HG02588 (cell line): ENCODE results near the gene IL12RB1.

Source experiments
- ATAC-seq: cut with Tn5 transposase; IDR thresholded peaks from one replicate; pipeline ENCODE4 v1.9.1; 2021; ENCODE audit warnings: mild to moderate bottlenecking, moderate library complexity; ENCODE audit not compliant: unreplicated experiment

Gene IL12RB1

DNA sequence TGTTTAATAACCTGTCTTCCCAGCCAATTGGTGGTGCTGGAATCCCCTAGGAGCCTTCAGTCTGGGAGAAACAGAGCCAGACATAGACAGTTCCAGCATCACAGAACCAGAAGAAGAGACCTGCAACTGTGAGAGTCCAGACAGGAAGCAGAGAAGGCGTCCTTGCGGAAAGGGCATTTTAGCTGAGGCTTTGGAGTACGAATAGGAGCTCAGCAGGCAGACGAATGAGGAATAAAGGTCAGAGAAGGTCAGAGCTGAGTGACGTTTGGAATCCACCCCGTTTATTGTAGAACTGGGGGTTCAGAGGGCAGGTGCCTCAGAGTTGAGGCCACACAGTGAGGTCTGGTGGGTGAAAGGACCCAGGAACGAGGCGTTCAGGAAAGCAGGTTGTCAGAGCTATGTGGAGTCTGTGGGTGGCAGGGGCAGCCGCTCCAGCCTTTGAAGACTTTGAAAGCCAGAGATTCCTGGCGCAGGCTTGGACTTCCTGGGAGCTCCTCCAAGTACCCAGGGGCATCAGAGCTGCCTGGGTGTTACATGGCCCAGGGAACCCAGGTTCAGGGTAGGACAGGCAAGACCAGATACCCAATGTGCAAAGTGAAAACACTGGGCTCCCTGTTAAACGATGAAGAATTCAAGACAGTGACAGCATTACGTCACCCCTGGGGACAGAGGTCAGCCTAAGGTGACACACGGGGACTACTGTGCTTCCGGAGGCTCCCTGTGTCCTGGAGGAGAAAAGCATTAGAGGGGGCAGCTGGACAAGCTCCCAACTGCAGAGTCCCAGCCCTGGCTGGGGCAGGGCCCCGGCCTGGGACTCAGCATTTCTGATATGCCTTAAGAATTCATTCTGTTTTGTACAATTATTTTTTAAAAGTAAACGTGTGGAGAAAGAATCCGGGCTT lies 73.3 kb downstream of the IL12RB1 start:
- ATAC-seq: no peak

GRCh38 chr19:18010149-18010548 lies 76.6 kb downstream of the IL12RB1 start:
- ATAC-seq: no peak

GRCh38 chr19:18009412-18010066 lies 77.2 kb downstream of the IL12RB1 start:
- ATAC-seq: no peak
